ENCODE results near the gene USP12.

GRCh38 chr13:27126859-27127258 lies 44.8 kb downstream of the USP12 start:
- TF ChIP-seq CTCF (IDR thresholded peaks at IDR 0.05) (no peak), POLR2A (IDR thresholded peaks at IDR 0.05) (no peak)

Measured in suprapubic skin (tissue), 3 donors.